OCI-LY3 (cell line): Measurements from ENCODE around the gene JOSD2.

Experiments used
- H2AFZ ChIP-seq: fragments of 200-600, 300-600 bp; shearing (Covaris generic); 2 replicates; pipeline ENCODE4 v1.6.0; 2014; ENCODE audit warnings: antibody characterized with exemption, low read depth, low read length
- H3K27ac ChIP-seq: fragments of 200-600, 300-600 bp; sonication (generic); 2 replicates; pipeline ENCODE4 v1.5.1; 2014; ENCODE audit warnings: mild to moderate bottlenecking, low read length, moderate library complexity, mixed read lengths
- H3K27me3 ChIP-seq: fragments of 200-600, 300-600 bp; sonication (generic); 2 replicates; pipeline ENCODE4 v1.6.1; 2014; ENCODE audit warnings: low read depth, low read length, mixed read lengths
- H3K36me3 ChIP-seq: fragments of 200-600, 300-600 bp; sonication (generic); replicated peaks from 2 replicates; pipeline ENCODE3; 2014; ENCODE audit warnings: low read depth, low read length, mixed read lengths
- H3K4me1 ChIP-seq: fragments of 300-600, 200-600 bp; sonication (generic); 2 replicates; pipeline ENCODE4 v1.6.1; 2014; ENCODE audit warnings: low read length, mixed read lengths
- H3K4me2 ChIP-seq: fragments of 200-600, 300-600 bp; sonication (generic); 2 replicates; pipeline ENCODE4 v1.6.1; 2014; ENCODE audit warnings: low read length, mixed read lengths
- H3K4me3 ChIP-seq: fragments of 300-600, 200-600 bp; sonication (generic); 2 replicates; pipeline ENCODE4 v1.5.1; 2014; ENCODE audit warnings: antibody characterized with exemption, mild to moderate bottlenecking, low read length, moderate library complexity
- H3K79me2 ChIP-seq: fragments of 300-600, 200-600 bp; shearing (Covaris generic); 2 replicates; pipeline ENCODE4 v1.6.1; 2014; ENCODE audit warnings: mild to moderate bottlenecking, low read length, mixed read lengths
- H3K9ac ChIP-seq: fragments of 300-600, 200-600 bp; shearing (Covaris generic); 2 replicates; pipeline ENCODE4 v1.6.0; 2014; ENCODE audit warnings: mild to moderate bottlenecking, low read length, moderate library complexity
- H3K9me3 ChIP-seq: fragments of 200-600, 300-600 bp; shearing (Covaris generic); 2 replicates; pipeline ENCODE4 v1.6.1; 2014; ENCODE audit warnings: low read length, mixed read lengths; ENCODE audit not compliant: insufficient read depth
- H4K20me1 ChIP-seq: fragments of 200-600, 300-600 bp; sonication (generic); 2 replicates; pipeline ENCODE4 v1.6.1; 2016; ENCODE audit warnings: low read length, mixed read lengths; ENCODE audit not compliant: insufficient read depth
- EZH2phosphoT487 ChIP-seq: fragments of 200-600 bp; shearing (Covaris generic); IDR thresholded peaks from 2 replicates; pipeline ENCODE4 v1.6.1; 2018; ENCODE audit warnings: antibody characterized with exemption, mixed run types, low read depth
- TF ChIP-seq, protein P1 (sequence below): fragments of 200-600, 300-600 bp; sonication (generic); IDR thresholded peaks from 2 replicates; pipeline ENCODE4 v1.5.1; 2014; ENCODE audit warnings: antibody characterized with exemption, low read length, low read depth

Gene JOSD2

DNA sequence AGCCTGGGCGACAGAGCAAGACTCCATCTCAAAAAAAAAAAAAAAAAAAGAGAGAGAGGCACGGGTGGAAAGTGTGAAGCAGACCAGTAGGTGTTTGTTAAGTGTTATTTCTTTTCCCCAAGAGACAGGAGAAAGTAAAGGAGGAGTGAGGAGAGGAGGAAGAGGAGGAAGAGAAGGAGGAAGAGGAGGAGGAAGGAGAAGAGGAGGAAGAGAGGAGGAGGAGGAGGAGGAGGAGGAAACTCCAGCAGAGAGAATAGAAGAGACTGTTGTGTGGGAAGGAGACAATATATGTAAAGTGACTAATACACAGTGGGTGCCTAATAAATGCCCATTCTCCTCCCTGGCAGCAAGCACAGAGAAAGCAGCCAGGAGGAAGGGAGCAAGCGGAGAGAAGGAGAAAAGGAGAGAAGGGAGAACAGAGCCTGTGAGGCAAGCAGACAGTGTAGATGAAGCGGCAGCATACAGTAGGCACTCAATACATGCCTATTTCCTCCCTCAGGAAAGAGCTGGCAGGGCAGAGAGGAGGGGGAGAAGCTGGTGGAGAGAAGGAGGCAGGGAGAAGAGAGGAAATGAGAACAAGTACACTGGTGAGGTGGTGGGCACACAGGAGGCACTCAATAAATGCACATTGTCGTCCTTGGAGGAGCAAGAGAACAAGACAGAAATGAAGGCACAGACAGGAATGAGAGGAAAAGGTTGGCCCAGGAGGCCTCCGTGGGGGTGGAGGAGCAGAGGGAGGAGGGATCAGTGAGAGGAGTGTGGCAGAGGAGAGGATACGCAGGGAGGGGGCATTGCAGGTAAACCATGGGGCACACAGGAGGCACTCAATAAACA, 16.6 kb downstream of the JOSD2 start:
- H3K4me3 ChIP-seq, result no peak overlapping the region
- H3K79me2 ChIP-seq, result no peaks in the 10 kb centered on the region
- TF ChIP-seq EZH2phosphoT487, result no peak
- H2AFZ ChIP-seq, result no peak overlapping the region
- H3K9ac ChIP-seq, result no peak overlapping the region
- H3K27me3 ChIP-seq, result peaks cover 3% of the 10 kb centered on the region; the same call in 1 of the 2 replicates
- H3K9me3 ChIP-seq, result no peaks in the 10 kb centered on the region
- no peak overlapping the region for H3K4me2 ChIP-seq
- no peaks in the 10 kb centered on the region for H3K36me3 ChIP-seq
- H3K4me1 ChIP-seq, result no peaks in the 10 kb centered on the region
- no peak overlapping the region for H3K27ac ChIP-seq
- no peaks in the 10 kb centered on the region for H4K20me1 ChIP-seq

DNA sequence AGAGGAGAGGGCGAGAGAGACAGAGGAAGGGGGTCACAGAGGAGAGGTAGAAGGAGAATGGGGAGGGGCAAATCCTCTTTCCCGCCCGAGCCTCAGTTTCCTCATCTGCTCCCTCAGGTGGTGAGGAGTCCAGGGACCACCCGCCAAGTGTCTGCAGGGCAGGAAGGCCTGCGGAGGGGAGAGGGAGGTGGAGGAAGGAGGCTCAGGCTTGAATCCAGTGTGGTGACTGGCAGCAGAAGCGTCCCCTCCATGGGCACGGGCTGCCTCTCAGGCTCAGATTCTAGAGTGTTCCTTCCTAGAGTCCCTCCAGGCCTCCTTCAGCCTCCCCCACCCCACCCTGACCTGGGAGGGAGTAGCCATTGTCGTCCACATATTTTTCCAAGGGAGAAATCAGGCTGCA, 17.8 kb downstream of the JOSD2 start:
- no peak overlapping the region for H3K9ac ChIP-seq
- H3K27me3 ChIP-seq, result peaks cover 3% of the 10 kb centered on the region; the same call in 1 of the 2 replicates
- no peaks in the 10 kb centered on the region for H4K20me1 ChIP-seq
- no peak overlapping the region for H3K27ac ChIP-seq
- TF ChIP-seq, protein P1, sequence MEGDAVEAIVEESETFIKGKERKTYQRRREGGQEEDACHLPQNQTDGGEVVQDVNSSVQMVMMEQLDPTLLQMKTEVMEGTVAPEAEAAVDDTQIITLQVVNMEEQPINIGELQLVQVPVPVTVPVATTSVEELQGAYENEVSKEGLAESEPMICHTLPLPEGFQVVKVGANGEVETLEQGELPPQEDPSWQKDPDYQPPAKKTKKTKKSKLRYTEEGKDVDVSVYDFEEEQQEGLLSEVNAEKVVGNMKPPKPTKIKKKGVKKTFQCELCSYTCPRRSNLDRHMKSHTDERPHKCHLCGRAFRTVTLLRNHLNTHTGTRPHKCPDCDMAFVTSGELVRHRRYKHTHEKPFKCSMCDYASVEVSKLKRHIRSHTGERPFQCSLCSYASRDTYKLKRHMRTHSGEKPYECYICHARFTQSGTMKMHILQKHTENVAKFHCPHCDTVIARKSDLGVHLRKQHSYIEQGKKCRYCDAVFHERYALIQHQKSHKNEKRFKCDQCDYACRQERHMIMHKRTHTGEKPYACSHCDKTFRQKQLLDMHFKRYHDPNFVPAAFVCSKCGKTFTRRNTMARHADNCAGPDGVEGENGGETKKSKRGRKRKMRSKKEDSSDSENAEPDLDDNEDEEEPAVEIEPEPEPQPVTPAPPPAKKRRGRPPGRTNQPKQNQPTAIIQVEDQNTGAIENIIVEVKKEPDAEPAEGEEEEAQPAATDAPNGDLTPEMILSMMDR, result no peak
- no peak for TF ChIP-seq EZH2phosphoT487
- H3K4me1 ChIP-seq, result no peaks in the 10 kb centered on the region
- no peak overlapping the region for H3K4me2 ChIP-seq
- no peaks in the 10 kb centered on the region for H3K9me3 ChIP-seq
- H3K79me2 ChIP-seq, result no peaks in the 10 kb centered on the region
- no peaks in the 10 kb centered on the region for H3K36me3 ChIP-seq
- no peak overlapping the region for H3K4me3 ChIP-seq
- no peak overlapping the region for H2AFZ ChIP-seq

DNA sequence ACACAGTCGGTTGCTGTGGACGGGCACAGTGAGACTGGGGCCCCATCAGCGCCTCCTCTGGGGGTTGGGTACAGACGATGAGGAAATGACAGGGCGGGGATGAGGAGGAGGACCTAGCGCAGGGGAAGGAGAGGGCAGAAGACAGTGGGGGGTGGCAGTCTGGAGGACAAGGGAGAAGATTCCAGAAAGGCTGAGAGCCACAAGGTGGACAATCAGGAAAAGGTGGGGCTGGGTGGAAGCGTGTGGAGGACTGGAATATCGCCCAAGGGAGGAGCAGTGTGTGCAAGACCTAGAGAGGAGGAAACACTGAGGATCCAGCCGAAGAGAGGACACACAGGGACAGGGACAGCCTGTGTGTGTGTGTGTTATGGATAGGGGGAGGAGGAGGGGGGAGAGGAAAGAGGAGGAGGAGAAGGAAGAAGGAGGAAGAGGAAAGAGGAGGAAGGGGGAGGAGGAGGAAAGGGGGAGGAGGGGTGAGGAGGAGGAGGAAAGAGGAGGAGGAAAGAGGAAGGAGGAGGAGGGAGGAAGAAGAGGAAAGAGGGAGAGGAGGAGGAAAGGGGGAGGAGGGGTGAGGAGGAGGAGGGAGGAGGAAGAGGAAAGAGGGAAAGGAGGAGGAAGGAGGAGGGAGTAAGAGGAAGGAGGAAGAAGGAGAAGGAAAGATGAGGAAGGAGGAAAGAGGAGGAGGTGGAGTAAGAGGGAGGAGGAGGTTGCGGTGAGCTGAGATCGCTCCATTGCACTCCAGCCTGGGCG, 18.5 kb downstream of the JOSD2 start:
- Histone ChIP-seq H3K27me3 (peaks cover 5% of the 10 kb centered on the region; the same call in 1 of the 2 replicates), H3K4me1 (no peaks in the 10 kb centered on the region), H3K79me2 (no peaks in the 10 kb centered on the region), H3K4me3 (no peak overlapping the region), H4K20me1 (no peaks in the 10 kb centered on the region), H2AFZ (no peak overlapping the region), H3K36me3 (no peaks in the 10 kb centered on the region), H3K27ac (no peak overlapping the region), H3K9ac (no peak overlapping the region), H3K9me3 (no peaks in the 10 kb centered on the region), H3K4me2 (no peak overlapping the region)
- TF ChIP-seq EZH2phosphoT487, result no peak
- TF ChIP-seq, protein P1, result no peak

DNA sequence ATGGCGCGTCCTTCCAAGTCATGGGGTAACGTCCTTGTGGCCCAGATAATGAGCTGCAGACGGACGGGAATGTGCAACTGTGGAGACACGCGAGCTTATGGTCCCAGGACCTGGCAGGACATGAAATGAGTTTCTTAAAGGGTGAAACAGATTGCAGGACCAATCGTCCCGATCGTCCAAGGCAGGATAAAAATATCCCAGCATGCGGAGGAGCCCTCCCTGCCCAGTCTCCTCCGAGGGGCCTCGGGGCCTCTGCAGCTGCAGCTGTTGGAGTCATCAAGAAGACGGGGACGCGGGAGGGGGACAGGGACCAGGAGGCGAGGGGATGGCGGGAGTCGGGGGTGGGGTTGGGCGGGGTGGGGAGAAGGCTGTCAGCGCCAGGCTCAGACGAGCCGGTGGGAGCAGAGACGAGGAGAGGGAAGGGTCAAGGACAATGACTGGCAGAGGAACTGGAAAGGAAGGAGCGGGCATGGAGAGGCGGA, 20.0 kb downstream of the JOSD2 start:
- Histone ChIP-seq H3K36me3 (peaks cover 10% of the 10 kb centered on the region), H3K27me3 (peaks cover 10% of the 10 kb centered on the region; the same call in 1 of the 2 replicates), H3K9ac (no peak overlapping the region), H3K4me2 (no peak overlapping the region), H3K9me3 (no peaks in the 10 kb centered on the region), H3K27ac (no peak overlapping the region), H3K4me1 (no peaks in the 10 kb centered on the region), H3K4me3 (no peak overlapping the region), H2AFZ (no peak overlapping the region), H3K79me2 (no peaks in the 10 kb centered on the region), H4K20me1 (0 out of 2 replicates have a peak, but pooled peaks cover 3% of the 10 kb centered on the region)
- no peak for TF ChIP-seq EZH2phosphoT487
- TF ChIP-seq, protein P1, result no peak
